HG02884 (cell line): ENCODE data around the gene TTLL4.

Experiments used
- ATAC-seq: cut with Tn5 transposase; IDR thresholded peaks from one replicate; pipeline ENCODE4 v1.9.1; 2021; ENCODE audit warnings: mild to moderate bottlenecking, moderate library complexity; ENCODE audit not compliant: unreplicated experiment

TTLL4 gene

DNA sequence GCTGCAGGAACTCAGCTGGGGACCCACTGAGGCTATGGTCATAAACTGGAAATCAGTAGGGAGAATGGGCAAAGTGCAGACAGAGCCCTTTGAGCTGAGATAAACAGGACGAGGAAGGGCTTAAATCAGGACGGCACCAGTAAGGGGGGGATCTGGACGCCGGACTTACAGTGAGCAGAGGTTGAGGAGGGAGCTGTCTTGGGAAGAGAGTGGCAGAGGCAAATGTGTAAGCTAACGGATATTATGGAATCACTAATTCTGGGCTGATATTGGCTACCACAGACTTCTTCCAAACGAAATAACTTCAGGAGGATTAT, 71.9 kb downstream of the TTLL4 start:
- no peak for ATAC-seq

DNA sequence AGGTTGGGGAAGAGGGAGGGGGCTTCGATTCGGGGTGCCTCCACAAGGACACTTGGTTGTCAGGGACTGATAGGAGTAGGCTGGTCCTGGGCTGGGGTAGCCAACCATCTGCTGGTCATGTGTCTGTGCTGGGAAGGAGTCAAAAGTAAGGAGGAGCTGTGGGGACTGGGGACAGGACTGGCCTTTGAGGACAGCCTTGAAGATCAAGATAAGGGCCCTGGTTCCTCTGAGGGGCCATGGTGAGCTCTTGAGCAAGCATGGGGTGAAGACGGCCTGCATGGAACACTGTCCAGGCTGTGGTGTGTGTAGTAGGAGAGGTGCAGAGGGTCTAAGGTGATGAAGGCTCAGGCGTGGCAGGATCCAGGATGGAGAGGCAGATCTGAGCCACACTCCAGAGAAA, 73.1 kb downstream of the TTLL4 start:
- no peak for ATAC-seq

DNA sequence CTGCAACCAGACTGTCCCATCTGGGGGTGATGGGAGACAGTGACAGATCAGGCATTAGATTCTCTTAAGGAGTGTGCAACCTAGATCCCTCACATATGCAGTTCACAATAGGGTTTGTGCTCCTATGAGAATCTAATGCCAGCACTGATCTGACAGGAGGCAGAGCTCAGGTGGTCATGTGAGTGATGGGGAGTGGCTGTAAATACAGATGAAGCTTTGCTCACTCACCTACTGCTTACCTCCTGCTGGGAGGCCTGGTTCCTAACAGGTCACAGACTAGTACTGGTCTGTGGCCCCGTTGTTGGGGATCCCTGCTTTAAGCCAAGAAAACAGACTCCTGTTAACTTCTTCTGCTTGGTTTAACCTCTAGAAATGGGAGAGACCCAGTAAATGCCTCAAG, 74.5 kb downstream of the TTLL4 start:
- ATAC-seq = no peak

- ATAC-seq = no peak
Observed at GRCh38 chr2:218786133-218786532, 75.5 kb downstream of the TTLL4 start.

- no peak for ATAC-seq
Observed at GRCh38 chr2:218788529-218789255, 78.1 kb downstream of the TTLL4 start.

GRCh38 chr2:218792433-218792832, 81.8 kb downstream of the TTLL4 start:
- ATAC-seq = no peak

DNA sequence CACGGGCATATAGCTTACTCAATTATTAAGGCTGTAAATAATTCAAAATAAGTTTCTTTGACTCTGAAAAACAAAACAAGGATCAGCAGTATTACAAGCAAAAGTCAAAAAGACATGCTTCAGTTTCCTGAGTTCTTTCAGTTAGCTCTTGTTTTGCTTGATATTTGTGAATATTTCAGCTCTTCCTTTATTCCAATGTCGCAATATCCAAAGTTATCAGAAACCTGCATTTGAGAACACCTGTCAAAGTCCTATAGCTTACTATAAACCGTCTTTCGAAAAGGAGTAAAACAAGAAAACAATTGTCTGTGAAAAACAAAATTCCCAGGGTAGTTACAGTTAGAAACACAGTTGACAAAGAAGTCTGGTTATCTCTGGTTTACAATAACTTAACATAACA, 86.1 kb downstream of the TTLL4 start:
- no peak for ATAC-seq

DNA sequence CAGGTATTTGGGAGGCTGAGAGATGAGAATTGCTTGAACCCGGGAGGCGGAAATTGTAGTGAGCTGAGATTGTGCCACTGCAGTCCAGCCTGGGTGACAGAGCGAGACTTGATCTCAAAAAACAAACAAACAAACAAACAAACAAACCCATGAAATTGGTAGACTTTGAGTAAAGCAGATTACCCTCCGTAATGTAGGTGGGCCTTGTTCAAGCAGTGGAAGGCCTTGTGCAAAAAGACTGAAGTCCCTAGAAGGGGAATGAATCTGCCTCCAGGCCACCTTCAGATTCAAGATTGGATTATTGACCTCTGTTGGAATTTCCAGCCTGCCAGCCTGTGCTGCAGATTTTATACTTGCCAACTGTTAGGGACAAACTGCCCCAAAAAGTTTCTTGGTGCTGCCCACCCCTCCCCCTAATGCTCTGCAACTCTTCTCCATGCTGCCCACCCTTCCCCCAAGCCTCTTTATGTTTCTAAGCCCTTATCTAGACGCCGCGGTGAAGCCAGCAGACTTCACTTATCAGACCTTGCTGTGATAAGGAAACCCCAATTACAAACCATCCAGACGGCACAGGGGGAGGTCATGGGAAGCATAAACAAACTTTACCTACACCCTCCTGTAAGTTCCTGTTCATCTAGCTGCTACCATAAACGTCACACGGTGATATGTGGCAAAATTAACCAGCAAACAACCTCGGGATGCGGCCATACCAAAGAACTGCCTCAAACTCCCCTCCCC, 88.3 kb downstream of the TTLL4 start:
- ATAC-seq = no peak

DNA sequence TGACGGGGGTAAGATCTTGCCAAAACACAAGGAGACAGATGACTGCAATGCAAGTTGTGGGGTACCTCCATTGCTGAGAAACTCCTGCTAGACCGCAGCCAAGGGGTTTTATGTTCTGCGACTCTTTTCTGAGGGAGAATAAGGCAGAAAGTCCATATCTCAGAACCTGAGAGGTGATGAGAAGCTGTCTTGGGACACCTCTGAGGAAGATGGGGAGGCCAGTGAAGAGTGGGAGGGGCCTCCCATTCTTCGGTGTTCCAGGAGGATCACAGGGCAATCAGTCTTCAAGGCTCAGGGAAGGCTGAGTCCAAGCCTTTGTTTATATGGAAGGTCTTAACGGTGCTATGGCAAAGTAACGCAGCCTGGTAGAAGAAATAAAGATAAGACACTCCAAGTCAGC, 89.4 kb downstream of the TTLL4 start:
- no peak for ATAC-seq

GRCh38 chr2:218802386-218802994, 91.9 kb downstream of the TTLL4 start:
- ATAC-seq = no peak

GRCh38 chr2:218804817-218805216, 94.2 kb downstream of the TTLL4 start:
- ATAC-seq = no peak
